OCI-LY7 (cell line): ENCODE measurements around the gene ERP44. TPM values are rescaled to one million over a fixed set of nuclear protein-coding genes. Genes with fewer than 3 reads are reported as not detected.
"Not testable (repeated sequence)": the region's sequence is repeated elsewhere in the genome, so short reads cannot be mapped to it uniquely, and the experiment has no call there.

ENCODE experiments used
- BruUV-seq: library from RNA; stranded (reverse); fragments of 400-500 nt; replicated peaks from 2 replicates; lab custom pipeline; 2021; lab: Mats Ljungman, UMichigan
- CTCF ChIA-PET: fragments of 300-600 bp; sonication (Branson Sonifier 250); formaldehyde crosslinking; loops from one replicate; lab custom pipeline; 2022; ENCODE audit warnings: antibody characterized with exemption; ENCODE audit not compliant: unreplicated experiment; lab: Charles Lee
- POLR2A ChIA-PET: fragments of 300-600 bp; sonication (Branson Sonifier 250); formaldehyde crosslinking; loops from one replicate; lab custom pipeline; 2022; ENCODE audit warnings: antibody characterized with exemption; lab: Charles Lee
- DNase-seq: peaks from one replicate; pipeline ENCODE4 v3.0.0-alpha.2; 2015; ENCODE audit warnings: low spot score
- H2AFZ ChIP-seq: fragments of 200-600 bp; sonication (generic), shearing (Covaris generic); 2 replicates; pipeline ENCODE4 v1.6.1; 2014; ENCODE audit warnings: mild to moderate bottlenecking, antibody characterized with exemption, low read length, moderate library complexity
- H3K27ac ChIP-seq: fragments of 200-600 bp; sonication (generic); 2 replicates; pipeline ENCODE4 v1.5.1; 2014; ENCODE audit warnings: mixed run types, low read depth, mild to moderate bottlenecking, moderate library complexity, low read length, inconsistent platforms; ENCODE audit not compliant: poor library complexity, severe bottlenecking
- H3K36me3 ChIP-seq: fragments of 200-600 bp; sonication (generic); 2 replicates; pipeline ENCODE4 v1.6.1; 2014; ENCODE audit warnings: mild to moderate bottlenecking, antibody characterized with exemption, low read length, moderate library complexity, mixed read lengths; ENCODE audit not compliant: insufficient read depth
- H3K4me1 ChIP-seq: fragments of 200-600 bp; sonication (generic); 2 replicates; pipeline ENCODE4 v1.5.1; 2014; ENCODE audit warnings: mild to moderate bottlenecking, low read length; ENCODE audit not compliant: insufficient read depth, poor library complexity, severe bottlenecking
- H3K4me2 ChIP-seq: fragments of 200-600 bp; sonication (generic); 2 replicates; pipeline ENCODE4 v1.6.1; 2014; ENCODE audit warnings: mild to moderate bottlenecking, low read length
- H3K4me3 ChIP-seq: fragments of 200-600 bp; sonication (generic); 2 replicates; pipeline ENCODE4 v1.5.1; 2014; ENCODE audit warnings: mild to moderate bottlenecking, low read depth, low read length; ENCODE audit not compliant: poor library complexity, severe bottlenecking
- H3K79me2 ChIP-seq: fragments of 200-600 bp; sonication (generic); 2 replicates; pipeline ENCODE4 v1.6.1; 2016; ENCODE audit warnings: low read depth, mild to moderate bottlenecking, low read length, moderate library complexity, mixed read lengths; ENCODE audit not compliant: insufficient read depth
- H3K9me2 ChIP-seq: fragments of 200-600 bp; sonication (generic); 2 replicates; pipeline ENCODE4 v1.6.1; 2016; ENCODE audit warnings: mild to moderate bottlenecking, low read length, mixed read lengths; ENCODE audit not compliant: insufficient read depth
- H3K9me3 ChIP-seq: fragments of 200-600 bp; sonication (generic); 2 replicates; pipeline ENCODE4 v1.6.1; 2014; ENCODE audit warnings: mild to moderate bottlenecking, mixed run types, low read length, mixed read lengths
- H4K20me1 ChIP-seq: fragments of 200-600 bp; sonication (generic); 2 replicates; pipeline ENCODE4 v1.6.1; 2014; ENCODE audit warnings: mild to moderate bottlenecking, antibody characterized with exemption, low read length, moderate library complexity, mixed read lengths; ENCODE audit not compliant: insufficient read depth
- CTCF ChIP-seq: fragments of 200-600 bp; sonication (generic); conservative IDR thresholded peaks from 2 replicates; pipeline ENCODE4 v1.5.1; 2014; ENCODE audit warnings: mild to moderate bottlenecking, antibody characterized with exemption, low read length, moderate library complexity, mixed read lengths
- EZH2phosphoT487 ChIP-seq: fragments of 200-600 bp; sonication (generic); IDR thresholded peaks from 2 replicates; pipeline ENCODE4 v1.6.1; 2018; ENCODE audit warnings: low read depth, borderline replicate concordance, mild to moderate bottlenecking, mixed run types, antibody characterized with exemption, low read length, moderate library complexity, mixed read lengths
- intact Hi-C: fragments of 100-400 bp; cut with micrococcal nuclease; formaldehyde crosslinking; loops from one replicate; pipeline ENCODE4 v1.10.0; 2022; ENCODE audit not compliant: unreplicated experiment
- total RNA-seq, 2 experiments: library from RNA; depleted of rRNA in 1 of 2; stranded (reverse); fragments of >200 nt in 1 of 2; shearing (Covaris generic) in 1 of 2; gene quantifications; 2 replicates each; pipeline ENCODE4 v1.2.3, GENCODE V29; 2014 to 2022

Gene ERP44
- total RNA-seq, 2 experiments from 2014 or later, result 19.3 to 28.1 TPM

- H4K20me1 ChIP-seq, POLR2A ChIA-PET, H3K4me1 ChIP-seq, BruUV-seq, H3K4me3 ChIP-seq, H3K4me2 ChIP-seq, H3K27ac ChIP-seq, H3K79me2 ChIP-seq, H2AFZ ChIP-seq, intact Hi-C loops, H3K9me2 ChIP-seq, H3K9me3 ChIP-seq, CTCF ChIA-PET, DNase-seq: not testable (repeated sequence)
- peaks cover 21% of the 10 kb centered on the region for H3K36me3 ChIP-seq
Measured at GRCh38 chr9:100136799-100137198, 38.0 kb upstream of the ERP44 start.

- no peak overlapping the region for H3K4me2 ChIP-seq
- ChIA-PET CTCF (no interaction called here), POLR2A (no interaction called here)
- no peaks in the 10 kb centered on the region for H4K20me1 ChIP-seq
- no TSS peak for BruUV-seq
- intact Hi-C loops, result no loop called here
- TF ChIP-seq EZH2phosphoT487 (no peak), CTCF (no peak)
- H3K4me1 ChIP-seq, result no peaks in the 10 kb centered on the region
- H3K9me2 ChIP-seq, result no peaks in the 10 kb centered on the region
- H3K36me3 ChIP-seq, result peaks cover 41% of the 10 kb centered on the region
- H3K79me2 ChIP-seq, result no peaks in the 10 kb centered on the region
- no peak overlapping the region for H3K4me3 ChIP-seq
- H2AFZ ChIP-seq, result no peak overlapping the region
- H3K27ac ChIP-seq, result no peak overlapping the region
- no peaks in the 10 kb centered on the region for H3K9me3 ChIP-seq
- DNase-seq, result no peak
Measured at GRCh38 chr9:100134731-100135130, 35.9 kb upstream of the ERP44 start.

GRCh38 chr9:100131875-100132430 is 33.2 kb upstream of the ERP44 start:
- Histone ChIP-seq H3K79me2 (no peaks in the 10 kb centered on the region), H3K4me3 (no peak overlapping the region), H2AFZ (no peak overlapping the region), H3K27ac (no peak overlapping the region), H3K9me3 (no peaks in the 10 kb centered on the region), H4K20me1 (no peaks in the 10 kb centered on the region), H3K4me2 (no peak overlapping the region), H3K36me3 (peaks cover 60% of the 10 kb centered on the region), H3K4me1 (no peaks in the 10 kb centered on the region), H3K9me2 (no peaks in the 10 kb centered on the region)
- DNase-seq, result no peak
- intact Hi-C loops, result no loop called here
- BruUV-seq, result no TSS peak
- ChIA-PET CTCF (no interaction called here), POLR2A (interaction anchor here (0.9 kb wide), 1 partner anchor 14 kb away, joined by 3 read pairs; no protein-coding TSS in a partner anchor)
- TF ChIP-seq EZH2phosphoT487, result no peak
- no peak for TF ChIP-seq CTCF
